Activated CD4-positive, alpha-beta T cell treated with anti-CD3 and anti-CD28 coated beads, Interleukin-2, amount 50 U/mL, for 48 hours (primary cell): ENCODE measurements around the gene GRHL3.

Experiments
- DNase-seq, 2 experiments: peaks; one replicate each; pipeline ENCODE4 v3.0.0-alpha.2; 2020

Gene GRHL3

GRCh38 chr1:24318615-24319311 is 394 bp upstream of the GRHL3 start:
- no peak for DNase-seq

GRCh38 chr1:24319962-24320361 is 805 bp downstream of the GRHL3 start:
- no peak for DNase-seq

- peak in 1 of 2 experiments; percentile 11 for DNase-seq
These were observed 2.0 kb downstream of the GRHL3 start for GRCh38 chr1:24321126-24321525.

- peak; percentile 80 to 84 for DNase-seq
These were observed 2.7 kb downstream of the GRHL3 start for GRCh38 chr1:24321697-24322469.

- no peak for DNase-seq
These were observed 3.5 kb downstream of the GRHL3 start for GRCh38 chr1:24322470-24323177.

GRCh38 chr1:24323281-24323680 is 4.1 kb downstream of the GRHL3 start:
- no peak for DNase-seq

GRCh38 chr1:24324903-24325302 is 5.7 kb downstream of the GRHL3 start:
- DNase-seq = no peak

GRCh38 chr1:24325587-24326449 is 6.7 kb downstream of the GRHL3 start:
- no peak for DNase-seq

GRCh38 chr1:24327486-24327885 is 8.3 kb downstream of the GRHL3 start:
- no peak for DNase-seq

GRCh38 chr1:24327891-24328290 is 8.7 kb downstream of the GRHL3 start:
- no peak for DNase-seq

GRCh38 chr1:24329331-24329730 is 10.2 kb downstream of the GRHL3 start:
- no peak for DNase-seq

GRCh38 chr1:24329797-24330543 is 10.8 kb downstream of the GRHL3 start:
- no peak for DNase-seq

- DNase-seq = no peak
These were observed 13.0 kb downstream of the GRHL3 start for GRCh38 chr1:24331961-24332673.

GRCh38 chr1:24336075-24336474 is 16.9 kb downstream of the GRHL3 start:
- DNase-seq = no peak

GRCh38 chr1:24337455-24337854 is 18.3 kb downstream of the GRHL3 start:
- DNase-seq = no peak

GRCh38 chr1:24338447-24338846 is 19.3 kb downstream of the GRHL3 start:
- DNase-seq = no peak

GRCh38 chr1:24339996-24340395 is 20.8 kb downstream of the GRHL3 start:
- DNase-seq = no peak

GRCh38 chr1:24340770-24341169 is 21.6 kb downstream of the GRHL3 start:
- DNase-seq = no peak

GRCh38 chr1:24341260-24341659 is 22.1 kb downstream of the GRHL3 start:
- no peak for DNase-seq

GRCh38 chr1:24343412-24344089 is 24.4 kb downstream of the GRHL3 start:
- DNase-seq = no peak
